DOHH2 (cell line): ENCODE results near the gene USH2A.

Experiments
- H3F3A ChIP-seq: fragments of 200-600 bp; sonication (generic), shearing (Covaris generic); 2 replicates; pipeline ENCODE4 v1.6.0; 2016; ENCODE audit warnings: antibody characterized with exemption, mild to moderate bottlenecking; ENCODE audit not compliant: control insufficient read depth, insufficient read depth
- H3K27ac ChIP-seq: fragments of 200-600 bp; sonication (generic); 2 replicates; pipeline ENCODE4 v1.5.1; 2014; ENCODE audit warnings: low read depth, mild to moderate bottlenecking, low read length, moderate library complexity
- H3K27me3 ChIP-seq: fragments of 200-600 bp; sonication (generic); 2 replicates; pipeline ENCODE4 v1.6.1; 2014; ENCODE audit warnings: mild to moderate bottlenecking, low read length, mixed read lengths; ENCODE audit not compliant: control insufficient read depth
- H3K36me3 ChIP-seq: fragments of 200-600 bp; sonication (generic); 2 replicates; pipeline ENCODE4 v1.6.1; 2014; ENCODE audit warnings: mild to moderate bottlenecking, low read length, moderate library complexity, mixed read lengths; ENCODE audit not compliant: control insufficient read depth
- H3K4me1 ChIP-seq: fragments of 200-600 bp; sonication (generic); 2 replicates; pipeline ENCODE4 v1.6.1; 2014; ENCODE audit warnings: mild to moderate bottlenecking, low read length, mixed read lengths; ENCODE audit not compliant: control insufficient read depth
- H3K4me2 ChIP-seq: fragments of 200-600 bp; sonication (generic); 2 replicates; pipeline ENCODE4 v1.6.0; 2014; ENCODE audit warnings: mild to moderate bottlenecking, low read length, moderate library complexity
- H3K4me3 ChIP-seq: fragments of 200-600 bp; sonication (generic); 2 replicates; pipeline ENCODE4 v1.5.1; 2014; ENCODE audit warnings: mild to moderate bottlenecking, low read length, mixed read lengths
- H3K79me2 ChIP-seq: fragments of 200-600 bp; sonication (generic); 2 replicates; pipeline ENCODE4 v1.6.1; 2014; ENCODE audit warnings: mild to moderate bottlenecking, low read length, mixed read lengths; ENCODE audit not compliant: control insufficient read depth
- H3K9me2 ChIP-seq: fragments of 200-600 bp; sonication (generic); replicated peaks from 2 replicates; pipeline ENCODE4 v1.6.1; 2014; ENCODE audit warnings: mild to moderate bottlenecking, low read length, mixed read lengths; ENCODE audit not compliant: control insufficient read depth
- H3K9me3 ChIP-seq: fragments of 200-600 bp; sonication (generic); 2 replicates; pipeline ENCODE4 v1.6.1; 2014; ENCODE audit warnings: antibody characterized with exemption, low read length, mixed read lengths; ENCODE audit not compliant: control insufficient read depth, insufficient read depth
- H4K20me1 ChIP-seq: fragments of 200-600 bp; sonication (generic); 2 replicates; pipeline ENCODE4 v1.6.0; 2014; ENCODE audit warnings: low read depth, mild to moderate bottlenecking, antibody characterized with exemption, low read length, moderate library complexity; ENCODE audit not compliant: control insufficient read depth, insufficient read depth
- CTCF ChIP-seq: fragments of 200-600 bp; sonication (generic); IDR thresholded peaks from one replicate; pipeline ENCODE4 v1.5.1; 2014; ENCODE audit warnings: antibody characterized with exemption, mild to moderate bottlenecking, low read depth, low read length; ENCODE audit not compliant: poor library complexity, severe bottlenecking
- EZH2phosphoT487 ChIP-seq: fragments of 200-600 bp; sonication (generic); IDR thresholded peaks from 2 replicates; pipeline ENCODE4 v1.6.1; 2017; ENCODE audit warnings: borderline replicate concordance, mild to moderate bottlenecking, antibody characterized with exemption, low read length, moderate library complexity, mixed read lengths

The USH2A gene

GRCh38 chr1:216034506-216034905, 388.7 kb downstream of the USH2A start:
- no peak overlapping the region for H3K4me3 ChIP-seq
- H3K4me1 ChIP-seq = no peaks in the 10 kb centered on the region
- H3K9me3 ChIP-seq = no peaks in the 10 kb centered on the region
- no peak overlapping the region for H3K4me2 ChIP-seq
- no peaks in the 10 kb centered on the region for H3K9me2 ChIP-seq
- no peaks in the 10 kb centered on the region for H3K79me2 ChIP-seq
- no peaks in the 10 kb centered on the region for H3K27me3 ChIP-seq
- no peaks in the 10 kb centered on the region for H4K20me1 ChIP-seq
- no peaks in the 10 kb centered on the region for H3K36me3 ChIP-seq
- no peak overlapping the region for H3K27ac ChIP-seq
- no peaks in the 10 kb centered on the region for H3F3A ChIP-seq
- TF ChIP-seq EZH2phosphoT487 (no peak), CTCF (no peak)

- H3K4me3 ChIP-seq = no peak overlapping the region
- TF ChIP-seq CTCF (no peak), EZH2phosphoT487 (no peak)
- no peaks in the 10 kb centered on the region for H3K9me2 ChIP-seq
- H3K4me1 ChIP-seq = no peaks in the 10 kb centered on the region
- H3K27ac ChIP-seq = no peak overlapping the region
- no peak overlapping the region for H3K4me2 ChIP-seq
- H3K79me2 ChIP-seq = no peaks in the 10 kb centered on the region
- no peaks in the 10 kb centered on the region for H4K20me1 ChIP-seq
- H3K36me3 ChIP-seq = no peaks in the 10 kb centered on the region
- no peaks in the 10 kb centered on the region for H3F3A ChIP-seq
- no peaks in the 10 kb centered on the region for H3K9me3 ChIP-seq
- H3K27me3 ChIP-seq = no peaks in the 10 kb centered on the region
Observed at GRCh38 chr1:216032961-216033614, 390.2 kb downstream of the USH2A start.

- TF ChIP-seq CTCF (no peak), EZH2phosphoT487 (no peak)
- Histone ChIP-seq H3K27ac (no peak overlapping the region), H3K4me1 (no peaks in the 10 kb centered on the region), H3K9me3 (no peaks in the 10 kb centered on the region), H3K27me3 (no peaks in the 10 kb centered on the region), H3K79me2 (no peaks in the 10 kb centered on the region), H3F3A (no peaks in the 10 kb centered on the region), H3K9me2 (no peaks in the 10 kb centered on the region), H3K4me3 (no peak overlapping the region), H3K4me2 (no peak overlapping the region), H3K36me3 (no peaks in the 10 kb centered on the region), H4K20me1 (no peaks in the 10 kb centered on the region)
Observed at GRCh38 chr1:216032284-216032683, 391.0 kb downstream of the USH2A start.

- Histone ChIP-seq H4K20me1 (no peaks in the 10 kb centered on the region), H3K4me1 (no peaks in the 10 kb centered on the region), H3F3A (no peaks in the 10 kb centered on the region), H3K4me3 (no peak overlapping the region), H3K4me2 (no peak overlapping the region), H3K79me2 (no peaks in the 10 kb centered on the region), H3K9me2 (no peaks in the 10 kb centered on the region), H3K36me3 (no peaks in the 10 kb centered on the region), H3K9me3 (no peaks in the 10 kb centered on the region), H3K27me3 (no peaks in the 10 kb centered on the region), H3K27ac (no peak overlapping the region)
- no peak for TF ChIP-seq EZH2phosphoT487
Observed at GRCh38 chr1:216028631-216029030, 394.6 kb downstream of the USH2A start.
